ENCODE data around the gene NKAIN1.

NKAIN1 gene

DNA sequence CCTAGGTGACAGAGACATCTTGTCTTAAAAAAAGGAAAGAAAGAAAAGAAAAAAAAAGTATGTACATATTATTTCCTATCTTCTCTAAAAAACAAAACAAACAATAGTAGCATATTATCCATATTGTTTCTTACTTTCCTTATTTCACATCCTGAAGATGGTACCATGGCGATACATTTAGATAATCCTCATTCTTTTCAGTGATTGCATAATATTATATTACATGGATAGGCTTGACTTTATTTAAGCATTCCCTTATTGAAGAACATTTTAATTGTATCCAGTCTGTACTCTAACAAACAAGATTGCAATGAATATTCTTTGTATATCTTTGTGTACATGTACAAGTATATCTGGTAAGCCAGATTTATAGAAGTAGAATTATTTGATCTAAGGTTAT lies 91.3 kb downstream of the NKAIN1 start:
- H3K4me3 ChIP-seq (ENCODE audit: low read depth, low read length), result no peak overlapping the region
- TF ChIP-seq, protein P1, sequence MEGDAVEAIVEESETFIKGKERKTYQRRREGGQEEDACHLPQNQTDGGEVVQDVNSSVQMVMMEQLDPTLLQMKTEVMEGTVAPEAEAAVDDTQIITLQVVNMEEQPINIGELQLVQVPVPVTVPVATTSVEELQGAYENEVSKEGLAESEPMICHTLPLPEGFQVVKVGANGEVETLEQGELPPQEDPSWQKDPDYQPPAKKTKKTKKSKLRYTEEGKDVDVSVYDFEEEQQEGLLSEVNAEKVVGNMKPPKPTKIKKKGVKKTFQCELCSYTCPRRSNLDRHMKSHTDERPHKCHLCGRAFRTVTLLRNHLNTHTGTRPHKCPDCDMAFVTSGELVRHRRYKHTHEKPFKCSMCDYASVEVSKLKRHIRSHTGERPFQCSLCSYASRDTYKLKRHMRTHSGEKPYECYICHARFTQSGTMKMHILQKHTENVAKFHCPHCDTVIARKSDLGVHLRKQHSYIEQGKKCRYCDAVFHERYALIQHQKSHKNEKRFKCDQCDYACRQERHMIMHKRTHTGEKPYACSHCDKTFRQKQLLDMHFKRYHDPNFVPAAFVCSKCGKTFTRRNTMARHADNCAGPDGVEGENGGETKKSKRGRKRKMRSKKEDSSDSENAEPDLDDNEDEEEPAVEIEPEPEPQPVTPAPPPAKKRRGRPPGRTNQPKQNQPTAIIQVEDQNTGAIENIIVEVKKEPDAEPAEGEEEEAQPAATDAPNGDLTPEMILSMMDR (IDR thresholded peaks at IDR 0.05; ENCODE audit: low read depth, low read length), result no peak
- TF ChIP-seq POLR2A (IDR thresholded peaks at IDR 0.05; ENCODE audit: extremely low read depth, insufficient read length) (no peak), MAX (IDR thresholded peaks at IDR 0.05; ENCODE audit: low read depth, low read length) (no peak), MYC (IDR thresholded peaks at IDR 0.05; ENCODE audit: low read depth, low read length) (no peak)
- DNase-seq (ENCODE audit: low read depth), result no peak

DNA sequence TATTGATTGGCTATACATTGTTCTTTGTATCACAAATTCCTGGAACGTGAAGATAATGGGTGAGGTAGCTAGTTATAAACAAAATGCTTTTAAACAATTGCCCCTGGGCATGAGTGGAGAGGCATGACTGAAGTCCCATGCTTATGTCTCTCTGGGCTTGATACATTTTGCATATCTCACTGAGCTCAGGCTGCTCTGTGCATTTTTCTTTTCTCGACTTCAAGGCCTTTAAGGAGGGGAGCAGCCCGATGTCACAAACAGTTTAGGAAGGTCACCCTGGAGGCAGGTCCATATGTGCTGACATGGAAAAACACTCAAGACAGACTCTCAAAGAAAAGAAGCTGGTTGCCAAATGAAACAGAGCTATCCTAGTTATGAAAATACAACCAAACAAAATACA lies 94.0 kb downstream of the NKAIN1 start:
- no peak overlapping the region for H3K4me3 ChIP-seq (ENCODE audit: low read depth, low read length)
- TF ChIP-seq POLR2A (IDR thresholded peaks at IDR 0.05; ENCODE audit: extremely low read depth, insufficient read length), result no peak
- TF ChIP-seq, protein P1 (IDR thresholded peaks at IDR 0.05; ENCODE audit: low read depth, low read length), result no peak
- TF ChIP-seq MYC (IDR thresholded peaks at IDR 0.05; ENCODE audit: low read depth, low read length), result no peak
- TF ChIP-seq MAX (IDR thresholded peaks at IDR 0.05; ENCODE audit: low read depth, low read length), result no peak
- DNase-seq (ENCODE audit: low read depth), result no peak

DNA sequence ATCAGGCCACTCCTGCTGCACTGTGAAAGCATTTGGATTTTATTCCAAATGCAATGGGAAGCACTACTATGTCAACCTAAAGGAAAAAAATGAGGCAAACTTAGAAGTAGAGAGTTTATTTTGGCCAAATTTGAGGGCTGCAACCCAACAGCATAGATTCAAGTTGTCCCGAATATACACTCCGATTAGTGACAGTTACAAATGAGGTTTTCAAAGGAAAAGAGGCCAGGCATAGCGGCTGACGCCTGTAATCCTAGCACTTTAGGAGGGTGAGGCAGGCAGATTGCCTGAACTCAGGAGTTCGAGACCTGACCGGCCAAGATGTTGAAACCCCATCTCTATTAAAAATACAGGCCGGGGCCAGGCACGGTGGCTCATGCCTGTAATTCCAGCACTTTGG lies 95.2 kb downstream of the NKAIN1 start:
- no peak for DNase-seq (ENCODE audit: low read depth)
- TF ChIP-seq MAX (IDR thresholded peaks at IDR 0.05; ENCODE audit: low read depth, low read length) (no peak), MYC (IDR thresholded peaks at IDR 0.05; ENCODE audit: low read depth, low read length) (no peak), POLR2A (IDR thresholded peaks at IDR 0.05; ENCODE audit: extremely low read depth, insufficient read length) (no peak)
- TF ChIP-seq, protein P1 (IDR thresholded peaks at IDR 0.05; ENCODE audit: low read depth, low read length), result no peak
- no peak overlapping the region for H3K4me3 ChIP-seq (ENCODE audit: low read depth, low read length)

DNA sequence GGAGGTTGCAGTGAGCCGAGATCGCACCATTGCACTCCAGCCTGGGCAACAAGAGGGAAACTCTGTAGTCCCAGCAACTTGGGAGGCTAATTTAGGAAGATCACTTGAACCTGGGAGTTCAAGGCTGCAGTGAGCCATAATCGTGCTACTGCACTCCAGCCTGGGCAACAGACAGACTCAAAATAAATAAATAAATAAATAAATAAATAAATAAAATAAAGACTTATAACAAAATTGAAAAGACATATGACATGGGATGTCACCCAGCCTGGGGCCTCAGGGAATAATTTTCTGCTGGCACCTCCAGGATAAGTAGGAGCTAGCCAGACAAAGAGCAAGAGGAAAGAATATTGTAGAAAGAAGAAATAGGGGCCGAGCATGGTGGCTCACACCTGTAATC lies 96.2 kb downstream of the NKAIN1 start:
- H3K4me3 ChIP-seq (ENCODE audit: low read depth, low read length), result no peak overlapping the region
- no peak for DNase-seq (ENCODE audit: low read depth)
- TF ChIP-seq MYC (IDR thresholded peaks at IDR 0.05; ENCODE audit: low read depth, low read length), result no peak
- TF ChIP-seq POLR2A (IDR thresholded peaks at IDR 0.05; ENCODE audit: extremely low read depth, insufficient read length), result no peak
- TF ChIP-seq, protein P1 (IDR thresholded peaks at IDR 0.05; ENCODE audit: low read depth, low read length), result no peak
- no peak for TF ChIP-seq MAX (IDR thresholded peaks at IDR 0.05; ENCODE audit: low read depth, low read length)

GRCh38 chr1:31142406-31142805 lies 97.3 kb downstream of the NKAIN1 start:
- DNase-seq (ENCODE audit: low read depth), result no peak

More at GRCh38 chr1:31142406-31142805, 97.3 kb downstream of the NKAIN1 start:
- TF ChIP-seq MYC (IDR thresholded peaks at IDR 0.05; ENCODE audit: low read depth, low read length) (no peak), MAX (IDR thresholded peaks at IDR 0.05; ENCODE audit: low read depth, low read length) (no peak), POLR2A (IDR thresholded peaks at IDR 0.05; ENCODE audit: extremely low read depth, insufficient read length) (no peak)
- TF ChIP-seq, protein P1 (IDR thresholded peaks at IDR 0.05; ENCODE audit: low read depth, low read length), result no peak
- no peak overlapping the region for H3K4me3 ChIP-seq (ENCODE audit: low read depth, low read length)
